Measurements from ENCODE around the gene SPTBN2. TPM values are rescaled to one million over a fixed set of nuclear protein-coding genes. Genes with fewer than 3 reads are reported as not detected.

Gene SPTBN2
- total RNA-seq, 2 donors from 2014 or later, result 3.3 to 7.7 TPM

GRCh38 chr11:66698491-66698890 is 30.5 kb downstream of the SPTBN2 start:
- Histone ChIP-seq H3K36me3 (no peaks in the 10 kb centered on the region), H3K9me3 (peaks cover 0 to 10% of the 10 kb centered on the region in 2 donors), H3K4me3 (no peak overlapping the region), H3K27me3 (no peaks in the 10 kb centered on the region), H3K27ac (no peak overlapping the region), H3K4me1 (no peaks in the 10 kb centered on the region)
- TF ChIP-seq CTCF (IDR thresholded peaks at IDR 0.05), result no peak
- DNase-seq (ENCODE audit: low spot score), result no peak

GRCh38 chr11:66697988-66698387 is 31.0 kb downstream of the SPTBN2 start:
- Histone ChIP-seq H3K4me1 (no peaks in the 10 kb centered on the region), H3K9me3 (peaks cover 0 to 10% of the 10 kb centered on the region in 2 donors), H3K36me3 (no peaks in the 10 kb centered on the region), H3K27me3 (no peaks in the 10 kb centered on the region), H3K27ac (no peak overlapping the region), H3K4me3 (no peak overlapping the region)
- DNase-seq (ENCODE audit: low spot score), result no peak
- no peak for TF ChIP-seq CTCF (IDR thresholded peaks at IDR 0.05)

- H3K27me3 ChIP-seq, result no peaks in the 10 kb centered on the region
- H3K27ac ChIP-seq, result no peak overlapping the region
- H3K9me3 ChIP-seq, result peaks cover 0 to 10% of the 10 kb centered on the region in 2 donors
- H3K4me1 ChIP-seq, result no peaks in the 10 kb centered on the region
- H3K36me3 ChIP-seq, result no peaks in the 10 kb centered on the region
- TF ChIP-seq CTCF (IDR thresholded peaks at IDR 0.05), result no peak
- DNase-seq (ENCODE audit: low spot score), result no peak
- H3K4me3 ChIP-seq, result no peak overlapping the region
Measured at GRCh38 chr11:66696146-66696545, 32.9 kb downstream of the SPTBN2 start.

GRCh38 chr11:66694732-66695207 is 34.2 kb downstream of the SPTBN2 start:
- peak; percentile 79 to 93 for TF ChIP-seq CTCF (IDR thresholded peaks at IDR 0.05)
- peak; percentile 92 for DNase-seq (ENCODE audit: low spot score)
- no peak overlapping the region for H3K4me3 ChIP-seq
- peak overlapping the region in 1 of 2 donors; percentile 10 for H3K27ac ChIP-seq
- peaks cover 0 to 6% of the 10 kb centered on the region in 2 donors for H3K9me3 ChIP-seq
- no peaks in the 10 kb centered on the region for H3K4me1 ChIP-seq
- H3K36me3 ChIP-seq, result no peaks in the 10 kb centered on the region
- no peaks in the 10 kb centered on the region for H3K27me3 ChIP-seq

- H3K9me3 ChIP-seq, result no peaks in the 10 kb centered on the region
- DNase-seq (ENCODE audit: low spot score), result no peak
- no peak for TF ChIP-seq CTCF (IDR thresholded peaks at IDR 0.05)
- H3K36me3 ChIP-seq, result no peaks in the 10 kb centered on the region
- H3K4me1 ChIP-seq, result no peaks in the 10 kb centered on the region
- no peak overlapping the region for H3K27ac ChIP-seq
- no peak overlapping the region for H3K4me3 ChIP-seq
- no peaks in the 10 kb centered on the region for H3K27me3 ChIP-seq
Measured at GRCh38 chr11:66694056-66694410, 35.0 kb downstream of the SPTBN2 start.

GRCh38 chr11:66693356-66694055 is 35.5 kb downstream of the SPTBN2 start:
- TF ChIP-seq CTCF (IDR thresholded peaks at IDR 0.05), result no peak
- Histone ChIP-seq H3K27ac (no peak overlapping the region), H3K9me3 (no peaks in the 10 kb centered on the region), H3K36me3 (no peaks in the 10 kb centered on the region), H3K27me3 (no peaks in the 10 kb centered on the region), H3K4me3 (no peak overlapping the region), H3K4me1 (no peaks in the 10 kb centered on the region)
- no peak for DNase-seq (ENCODE audit: low spot score)

All from right atrium auricular region (tissue), 2 donors.